Calu3 (cell line): ENCODE measurements around the gene RNF217. TPM values are rescaled to one million over a fixed set of nuclear protein-coding genes. Genes with fewer than 3 reads are reported as not detected.
"Not testable (repeated sequence)": the region's sequence is repeated elsewhere in the genome, so short reads cannot be mapped to it uniquely, and the experiment has no call there.

Experiments used
- BruUV-seq: library from RNA; stranded (reverse); fragments of 400-500 nt; replicated peaks from 2 replicates; lab custom pipeline; 2021; lab: Mats Ljungman, UMichigan
- CTCF ChIA-PET: fragments of 300-600 bp; sonication (Branson Sonifier 250); formaldehyde crosslinking; loops from one replicate; lab custom pipeline; 2022; ENCODE audit warnings: antibody characterized with exemption; lab: Charles Lee
- DNase-seq: peaks from one replicate; pipeline ENCODE4 v3.0.0; 2022
- H3K27ac Mint-ChIP-seq: one replicate; pipeline ENCODE4 v1.8.0; 2022; ENCODE audit warnings: mixed read lengths; ENCODE audit not compliant: unreplicated experiment
- H3K27me3 Mint-ChIP-seq: one replicate; pipeline ENCODE4 v1.8.0; 2022; ENCODE audit warnings: mixed read lengths; ENCODE audit not compliant: unreplicated experiment
- H3K36me3 Mint-ChIP-seq: one replicate; pipeline ENCODE4 v1.8.0; 2022; ENCODE audit warnings: mild to moderate bottlenecking, moderate library complexity, mixed read lengths; ENCODE audit not compliant: insufficient read depth, unreplicated experiment
- H3K4me1 Mint-ChIP-seq: one replicate; pipeline ENCODE4 v1.8.0; 2022; ENCODE audit warnings: mild to moderate bottlenecking, low read depth, mixed read lengths; ENCODE audit not compliant: unreplicated experiment
- H3K4me3 Mint-ChIP-seq: one replicate; pipeline ENCODE4 v1.8.0; 2022; ENCODE audit warnings: mild to moderate bottlenecking, low read depth, moderate library complexity, mixed read lengths; ENCODE audit not compliant: unreplicated experiment
- H3K9me3 Mint-ChIP-seq: one replicate; pipeline ENCODE4 v1.8.0; 2022; ENCODE audit warnings: low read depth, mixed read lengths; ENCODE audit not compliant: unreplicated experiment
- CTCF ChIP-seq: fragments of 200-600 bp; IDR thresholded peaks from one replicate; pipeline ENCODE4 v1.8.0; 2022; ENCODE audit warnings: antibody characterized with exemption; ENCODE audit not compliant: unreplicated experiment
- intact Hi-C: fragments of 100-400 bp; cut with micrococcal nuclease; formaldehyde crosslinking; loops from one replicate; pipeline ENCODE4 v1.10.0; 2022; ENCODE audit not compliant: unreplicated experiment
- total RNA-seq: library from RNA; stranded (reverse); gene quantifications from 2 replicates; pipeline ENCODE4 v1.2.3, GENCODE V29; 2022

Gene RNF217
- total RNA-seq, 1 experiment from 2014 or later, result 15.4 TPM

DNA sequence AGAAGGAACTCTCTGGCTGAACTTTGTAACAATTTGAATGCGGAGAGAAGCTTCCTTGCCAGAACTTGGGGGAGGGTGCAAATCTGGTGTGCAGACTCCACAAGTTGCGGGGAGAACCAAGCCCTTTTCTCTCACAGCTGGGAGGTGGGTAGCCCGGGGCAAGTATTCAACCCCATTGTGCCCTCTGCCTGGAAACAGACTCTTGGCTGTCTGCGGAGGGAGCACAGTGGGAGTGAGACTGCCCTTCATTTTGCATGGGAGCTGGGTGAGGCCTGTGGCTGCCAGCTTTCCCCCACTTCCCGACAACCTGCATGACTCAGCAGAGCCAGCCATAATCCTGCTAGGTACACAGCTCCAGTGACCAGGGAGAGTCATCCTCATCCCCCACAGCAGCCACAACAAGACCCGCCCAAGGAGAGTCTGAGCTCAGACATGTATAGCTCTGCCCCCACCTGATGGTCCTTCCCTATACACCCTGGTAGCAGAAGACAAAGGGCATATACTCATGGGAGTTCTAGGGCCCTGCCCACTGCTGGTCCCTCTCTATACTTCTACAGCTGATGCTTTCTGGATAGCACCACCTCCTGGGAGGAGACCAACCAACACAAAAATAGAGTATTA, 161.9 kb downstream of the RNF217 start:
- H3K4me3 Mint-ChIP-seq, result no peak overlapping the region
- H3K9me3 Mint-ChIP-seq, result no peaks in the 10 kb centered on the region
- CTCF ChIA-PET, result no interaction called here
- no TSS peak for BruUV-seq
- no peak for TF ChIP-seq CTCF
- H3K27me3 Mint-ChIP-seq, result no peaks in the 10 kb centered on the region
- intact Hi-C loops, result no loop called here
- no peak overlapping the region for H3K27ac Mint-ChIP-seq
- H3K4me1 Mint-ChIP-seq, result no peaks in the 10 kb centered on the region
- H3K36me3 Mint-ChIP-seq, result no peaks in the 10 kb centered on the region
- peak; percentile 8 for DNase-seq

- intact Hi-C loops, H3K36me3 Mint-ChIP-seq, H3K9me3 Mint-ChIP-seq, H3K4me1 Mint-ChIP-seq, BruUV-seq, H3K27ac Mint-ChIP-seq, DNase-seq, H3K27me3 Mint-ChIP-seq, H3K4me3 Mint-ChIP-seq: not testable (repeated sequence)
- CTCF ChIA-PET, result interaction anchor here (0.7 kb wide), 1 partner anchor 268 kb away, joined by 5 read pairs; no protein-coding TSS in a partner anchor
Observed at GRCh38 chr6:125125856-125126255, 163.6 kb downstream of the RNF217 start.

DNA sequence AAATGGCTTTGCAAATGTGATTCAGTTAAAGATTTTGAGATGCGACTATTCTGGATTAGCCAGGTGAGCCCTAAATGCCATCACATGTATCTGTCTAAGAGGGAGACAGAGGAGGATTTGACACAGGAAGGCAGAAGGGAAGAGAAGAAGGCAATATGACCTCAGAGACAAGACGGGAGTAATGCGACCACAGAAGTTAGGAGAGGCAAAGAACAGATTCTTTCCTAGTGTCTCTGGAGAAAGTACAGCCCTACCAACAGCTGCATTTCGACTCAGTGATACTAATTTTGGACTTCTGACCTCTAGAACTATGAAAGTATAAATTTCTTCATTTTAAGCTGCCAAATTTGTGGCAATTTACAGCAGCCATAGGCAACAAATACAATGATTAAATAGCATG, 167.1 kb downstream of the RNF217 start:
- Mint-ChIP-seq H3K36me3 (no peaks in the 10 kb centered on the region), H3K4me1 (no peaks in the 10 kb centered on the region), H3K9me3 (no peaks in the 10 kb centered on the region), H3K27ac (no peak overlapping the region), H3K27me3 (no peaks in the 10 kb centered on the region), H3K4me3 (no peak overlapping the region)
- no peak for TF ChIP-seq CTCF
- BruUV-seq, result no TSS peak
- intact Hi-C loops, result no loop called here
- CTCF ChIA-PET, result no interaction called here
- no peak for DNase-seq

DNA sequence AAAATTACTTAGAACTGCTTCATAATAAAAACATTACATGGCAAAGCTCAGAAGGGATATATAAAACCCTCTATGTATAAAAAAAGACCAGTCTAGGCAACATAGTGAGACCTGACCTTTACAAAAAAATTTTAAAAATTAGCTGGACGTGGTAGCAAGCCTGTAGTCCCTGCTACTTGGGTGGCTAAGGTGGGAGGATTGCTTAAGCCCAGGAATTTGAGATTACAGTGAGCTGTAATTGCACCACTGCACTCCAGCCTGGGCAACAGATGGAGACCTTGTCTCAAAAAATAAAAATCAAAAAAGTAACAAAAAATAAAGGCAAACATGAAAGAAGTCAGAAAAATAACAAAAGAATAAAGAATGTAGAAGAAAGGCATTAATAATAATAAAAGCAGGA, 169.8 kb downstream of the RNF217 start:
- no peaks in the 10 kb centered on the region for H3K4me1 Mint-ChIP-seq
- no peak for DNase-seq
- intact Hi-C loops, result no loop called here
- H3K4me3 Mint-ChIP-seq, result no peak overlapping the region
- no TSS peak for BruUV-seq
- TF ChIP-seq CTCF, result no peak
- no peaks in the 10 kb centered on the region for H3K36me3 Mint-ChIP-seq
- no peak overlapping the region for H3K27ac Mint-ChIP-seq
- no peaks in the 10 kb centered on the region for H3K9me3 Mint-ChIP-seq
- no peaks in the 10 kb centered on the region for H3K27me3 Mint-ChIP-seq
- CTCF ChIA-PET, result no interaction called here

- BruUV-seq, result no TSS peak
Observed at GRCh38 chr6:125136378-125136777, 174.1 kb downstream of the RNF217 start.

More at GRCh38 chr6:125136378-125136777, 174.1 kb downstream of the RNF217 start:
- no peak for DNase-seq
- intact Hi-C loops, result no loop called here
- H3K4me3 Mint-ChIP-seq, result no peak overlapping the region
- no peaks in the 10 kb centered on the region for H3K4me1 Mint-ChIP-seq
- no peaks in the 10 kb centered on the region for H3K9me3 Mint-ChIP-seq
- TF ChIP-seq CTCF, result no peak
- H3K27ac Mint-ChIP-seq, result no peak overlapping the region
- CTCF ChIA-PET, result no interaction called here
- no peaks in the 10 kb centered on the region for H3K27me3 Mint-ChIP-seq
- no peaks in the 10 kb centered on the region for H3K36me3 Mint-ChIP-seq
